Ishikawa (cell line): ENCODE measurements around the gene TOMM40L.

ENCODE experiments used
- CEBPB ChIP-seq: IDR thresholded peaks from 2 replicates; pipeline ENCODE4 v1.6.1; 2012
- EGR1 ChIP-seq: IDR thresholded peaks from 2 replicates; pipeline ENCODE4 v1.6.1; 2012
- EP300 ChIP-seq: IDR thresholded peaks from 2 replicates; pipeline ENCODE4 v1.6.1; 2012; ENCODE audit warnings: borderline replicate concordance
- FOXM1 ChIP-seq: IDR thresholded peaks from 2 replicates; pipeline ENCODE4 v1.6.1; 2012; ENCODE audit warnings: low read depth, borderline replicate concordance
- MAX ChIP-seq: IDR thresholded peaks from 2 replicates; pipeline ENCODE4 v1.6.1; 2012
- NFIC ChIP-seq: IDR thresholded peaks from 2 replicates; pipeline ENCODE4 v1.6.1; 2012
- RAD21 ChIP-seq: IDR thresholded peaks from 2 replicates; pipeline ENCODE4 v1.6.1; 2012; ENCODE audit warnings: low read depth
- REST ChIP-seq: IDR thresholded peaks from 2 replicates; pipeline ENCODE4 v1.6.1; 2012; ENCODE audit warnings: low read depth, mild to moderate bottlenecking
- TAF1 ChIP-seq: IDR thresholded peaks from 2 replicates; pipeline ENCODE4 v1.6.1; 2012; ENCODE audit warnings: low read depth, mild to moderate bottlenecking
- USF1 ChIP-seq: IDR thresholded peaks from 2 replicates; pipeline ENCODE4 v1.6.1; 2012
- YY1 ChIP-seq: IDR thresholded peaks from 2 replicates; pipeline ENCODE4 v1.6.1; 2012; ENCODE audit warnings: low read depth
- ZBTB7A ChIP-seq: IDR thresholded peaks from 2 replicates; pipeline ENCODE4 v1.6.1; 2012; ENCODE audit warnings: low read depth

GRCh38 chr1:161266202-161266601 lies 40.3 kb downstream of the TOMM40L start:
- TF ChIP-seq REST: no peak
- TF ChIP-seq MAX: no peak
- TF ChIP-seq TAF1: no peak
- no peak for TF ChIP-seq EP300
- no peak for TF ChIP-seq FOXM1
- no peak for TF ChIP-seq CEBPB
- TF ChIP-seq USF1: no peak
- no peak for TF ChIP-seq EGR1
- no peak for TF ChIP-seq ZBTB7A
- no peak for TF ChIP-seq NFIC
- no peak for TF ChIP-seq YY1
- no peak for TF ChIP-seq RAD21
